HCT116 (cell line): ENCODE results near the gene ST6GALNAC4. TPM values are rescaled to one million over a fixed set of nuclear protein-coding genes. Genes with fewer than 3 reads are reported as not detected.

Source experiments
- ATAC-seq: fragments of 200-7000 bp; cut with Tn5 transposase; 2 replicates; pipeline ENCODE4 v1.9.1; 2020; ENCODE audit warnings: mild to moderate bottlenecking, moderate library complexity
- BruUV-seq: library from RNA; stranded (reverse); fragments of 400-500 nt; replicated peaks from 2 replicates; lab custom pipeline; 2021; lab: Mats Ljungman, UMichigan
- CTCF ChIA-PET: fragments of 300-600 bp; sonication (Branson Sonifier 250); formaldehyde crosslinking; loops from one replicate; lab custom pipeline; 2021; ENCODE audit warnings: antibody characterized with exemption; lab: Charles Lee
- POLR2A ChIA-PET: fragments of 300-600, 350-600 bp; sonication (Branson Sonifier 250); formaldehyde crosslinking; loops from one replicate; lab custom pipeline; 2021; ENCODE audit warnings: antibody characterized with exemption; lab: Charles Lee
- RAD21 ChIA-PET, 2 experiments: fragments of 300-600 bp; sonication (Branson Sonifier 250); formaldehyde crosslinking; loops; one replicate each; lab custom pipeline; 2023; ENCODE audit warnings: low total read pairs in 2 of 2; ENCODE audit not compliant: uncharacterized antibody in 2 of 2, unreplicated experiment in 2 of 2, low non-redundant PET in 1 of 2; lab: Charles Lee
- DNase-seq: peaks from one replicate; pipeline ENCODE4 v3.0.0-alpha.2; 2010; ENCODE audit warnings: low read depth, low spot score
- H2AFZ ChIP-seq: fragments of 200-600 bp; shearing (Covaris generic), sonication (generic); 2 replicates; pipeline ENCODE4 v1.6.1; 2017; ENCODE audit warnings: low read depth, mixed run types, mixed read lengths, antibody characterized with exemption, low read length; ENCODE audit not compliant: poor library complexity, severe bottlenecking
- H3K27ac ChIP-seq: 2 replicates; pipeline ENCODE4 v1.5.1; 2012; ENCODE audit warnings: low read depth, low read length
- H3K27me3 ChIP-seq: fragments of 200-600 bp; sonication (generic); 2 replicates; pipeline ENCODE4 v1.6.1; 2016; ENCODE audit warnings: mixed run types, low read length, mixed read lengths; ENCODE audit not compliant: insufficient read depth
- H3K36me3 ChIP-seq, 2 experiments: fragments of 200-500 bp in 1 of 2; fragments of 200-600 bp in 1 of 2; sonication (Bioruptor generic) in 1 of 2; sonication (generic) in 1 of 2; 2 replicates each; pipeline versions ENCODE4 v1.5.1 to v1.6.1; 2014 to 2016; ENCODE audit warnings: low read length in 2 of 2, inconsistent platforms in 1 of 2, mixed read lengths in 1 of 2, mixed run types in 1 of 2; ENCODE audit not compliant: insufficient read depth in 2 of 2, control insufficient read depth in 1 of 2
- H3K4me1 ChIP-seq, 2 experiments: fragments of 200-600 bp in 1 of 2; sonication (generic) in 1 of 2; 2 replicates each; pipeline versions ENCODE4 v1.5.1 to v1.6.1; 2012 to 2017; ENCODE audit warnings: low read length in 2 of 2, inconsistent platforms in 1 of 2, mild to moderate bottlenecking in 1 of 2, mixed read lengths in 1 of 2, mixed run types in 1 of 2, moderate library complexity in 1 of 2; ENCODE audit not compliant: insufficient read depth in 2 of 2, control insufficient read depth in 1 of 2
- H3K4me2 ChIP-seq: fragments of 200-600 bp; sonication (generic); 2 replicates; pipeline ENCODE4 v1.6.1; 2017; ENCODE audit warnings: mixed run types, low read length, mixed read lengths
- H3K4me3 ChIP-seq, 2 experiments: fragments of 200-600 bp in 1 of 2; sonication (generic) in 1 of 2; replicated peaks in 1 of 2; 2 replicates each; pipeline ENCODE4 v1.5.1; 2011 to 2016; ENCODE audit warnings: low read length in 2 of 2, control low read depth in 1 of 2, low read depth in 1 of 2, mild to moderate bottlenecking in 1 of 2, mixed read lengths in 1 of 2, mixed run types in 1 of 2
- H3K79me2 ChIP-seq: fragments of 200-600 bp; sonication (generic); 2 replicates; pipeline ENCODE4 v1.6.1; 2017; ENCODE audit warnings: mild to moderate bottlenecking, mixed run types, low read length, moderate library complexity, mixed read lengths; ENCODE audit not compliant: insufficient read depth
- H3K9ac ChIP-seq: fragments of 200-600 bp; sonication (generic); 2 replicates; pipeline ENCODE4 v1.6.1; 2016; ENCODE audit warnings: low read length, mixed read lengths
- H3K9me2 ChIP-seq: fragments of 200-600 bp; sonication (generic), shearing (Covaris generic); 2 replicates; pipeline ENCODE4 v1.6.1; 2017; ENCODE audit warnings: mixed run types, mild to moderate bottlenecking, moderate library complexity; ENCODE audit not compliant: insufficient read depth
- H3K9me3 ChIP-seq, 2 experiments: fragments of 200-500 bp in 1 of 2; fragments of 200-600 bp in 1 of 2; sonication (Bioruptor generic) in 1 of 2; sonication (generic) in 1 of 2; 2 replicates each; pipeline ENCODE4 v1.6.1; 2014 to 2017; ENCODE audit warnings: low read length in 2 of 2, mixed read lengths in 2 of 2, inconsistent platforms in 1 of 2, low read depth in 1 of 2, mild to moderate bottlenecking in 1 of 2, mixed run types in 1 of 2, moderate library complexity in 1 of 2; ENCODE audit not compliant: control insufficient read depth in 1 of 2, insufficient read depth in 1 of 2
- H4K20me1 ChIP-seq: fragments of 200-600 bp; sonication (generic), shearing (Covaris generic); 2 replicates; pipeline ENCODE4 v1.6.1; 2017; ENCODE audit warnings: mixed run types, mild to moderate bottlenecking, moderate library complexity; ENCODE audit not compliant: insufficient read depth
- CBX3 ChIP-seq: IDR thresholded peaks from 2 replicates; pipeline ENCODE4 v1.6.1; 2012; ENCODE audit warnings: low read depth
- CEBPB ChIP-seq: IDR thresholded peaks from 2 replicates; pipeline ENCODE4 v1.6.1; 2012; ENCODE audit warnings: low read depth
- ELF1 ChIP-seq: IDR thresholded peaks from 2 replicates; pipeline ENCODE4 v1.6.1; 2012; ENCODE audit warnings: low read depth, borderline replicate concordance
- EZH2phosphoT487 ChIP-seq: fragments of 200-600 bp; IDR thresholded peaks from 2 replicates; pipeline ENCODE4 v1.6.1; 2018; ENCODE audit warnings: antibody characterized with exemption, borderline replicate concordance
- JUND ChIP-seq: IDR thresholded peaks from 2 replicates; pipeline ENCODE4 v1.6.1; 2012
- POLR2A ChIP-seq: IDR thresholded peaks from 2 replicates; pipeline ENCODE4 v1.7.0; 2011; ENCODE audit warnings: borderline replicate concordance; ENCODE audit not compliant: insufficient read depth, insufficient read length; ENCODE audit errors: extremely low read depth
- RAD21 ChIP-seq: IDR thresholded peaks from 2 replicates; pipeline ENCODE4 v1.6.1; 2012; ENCODE audit warnings: low read depth, mild to moderate bottlenecking
- SIN3A ChIP-seq: IDR thresholded peaks from 2 replicates; pipeline ENCODE4 v1.6.1; 2012; ENCODE audit warnings: low read depth
- SP1 ChIP-seq: IDR thresholded peaks from 2 replicates; pipeline ENCODE4 v1.6.1; 2012; ENCODE audit warnings: low read depth
- SRF ChIP-seq: IDR thresholded peaks from 2 replicates; pipeline ENCODE4 v1.6.1; 2012; ENCODE audit warnings: low read depth
- TCF7L2 ChIP-seq: IDR thresholded peaks from 2 replicates; pipeline ENCODE4 v1.7.0; 2011; ENCODE audit warnings: borderline replicate concordance, inconsistent platforms; ENCODE audit not compliant: insufficient read depth, insufficient read length; ENCODE audit errors: extremely low read depth
- YY1 ChIP-seq: IDR thresholded peaks from 2 replicates; pipeline ENCODE4 v1.6.1; 2011; ENCODE audit warnings: low read length, low read depth, moderate library complexity, mild to moderate bottlenecking; ENCODE audit not compliant: insufficient replicate concordance; ENCODE audit errors: extremely low read depth
- ZNF274 ChIP-seq: fragments of 200-500 bp; sonication (Bioruptor generic); IDR thresholded peaks from 2 replicates; pipeline ENCODE4 v1.6.1; 2014; ENCODE audit warnings: mild to moderate bottlenecking, low read depth, low read length, inconsistent platforms
- intact Hi-C: fragments of 100-400 bp; cut with micrococcal nuclease; formaldehyde crosslinking; loops from 2 replicates; pipeline ENCODE4 v1.10.0; 2022
- total RNA-seq: library from RNA; stranded (reverse); gene quantifications from one replicate; pipeline ENCODE4 v1.2.1, GENCODE V29; 2021; ENCODE audit not compliant: unreplicated experiment
- TF ChIP-seq, protein P1 (sequence below): IDR thresholded peaks from 2 replicates; pipeline ENCODE4 v1.6.1; 2012; ENCODE audit warnings: low read depth
- TF ChIP-seq, protein P2 (sequence below): IDR thresholded peaks from 2 replicates; pipeline ENCODE4 v1.6.1; 2012
- TF ChIP-seq, protein P3 (sequence below): IDR thresholded peaks from 2 replicates; pipeline ENCODE4 v1.6.1; 2012
- TF ChIP-seq, protein P4 (sequence below): IDR thresholded peaks from 2 replicates; pipeline ENCODE4 v1.6.1; 2011; ENCODE audit warnings: mild to moderate bottlenecking, low read length, moderate library complexity; ENCODE audit not compliant: insufficient replicate concordance; ENCODE audit errors: extremely low read depth

Gene ST6GALNAC4
- total RNA-seq, 1 experiment from 2014 or later = 49.4 TPM

DNA sequence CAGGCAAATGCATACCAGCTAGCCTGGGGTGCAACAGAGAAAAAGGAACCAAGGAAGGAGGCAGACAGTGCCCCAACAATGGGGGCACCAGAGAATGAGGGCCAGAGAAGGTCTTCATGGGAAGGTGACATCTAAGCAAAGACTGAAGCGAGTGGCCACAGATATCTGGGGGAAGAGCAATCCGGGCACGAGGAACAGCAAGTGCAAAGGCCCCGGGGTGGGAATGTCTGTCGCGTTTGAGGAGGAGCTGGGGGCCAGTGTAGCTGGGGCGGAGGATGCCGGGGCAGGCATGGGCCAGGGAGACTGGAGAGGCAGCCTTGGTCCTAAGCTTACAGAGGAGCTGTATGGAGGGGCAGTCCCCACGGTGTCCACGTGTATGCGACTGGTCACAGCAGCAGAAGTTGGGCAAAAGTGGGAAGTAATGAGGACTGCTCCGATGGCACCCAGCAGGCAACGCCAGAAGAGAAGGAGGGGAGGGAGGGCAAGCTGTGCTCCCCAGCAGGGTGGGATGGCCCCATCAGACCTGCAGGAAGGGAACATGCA lies 44.8 kb upstream of the ST6GALNAC4 start (continued):
- TF ChIP-seq, protein P1, sequence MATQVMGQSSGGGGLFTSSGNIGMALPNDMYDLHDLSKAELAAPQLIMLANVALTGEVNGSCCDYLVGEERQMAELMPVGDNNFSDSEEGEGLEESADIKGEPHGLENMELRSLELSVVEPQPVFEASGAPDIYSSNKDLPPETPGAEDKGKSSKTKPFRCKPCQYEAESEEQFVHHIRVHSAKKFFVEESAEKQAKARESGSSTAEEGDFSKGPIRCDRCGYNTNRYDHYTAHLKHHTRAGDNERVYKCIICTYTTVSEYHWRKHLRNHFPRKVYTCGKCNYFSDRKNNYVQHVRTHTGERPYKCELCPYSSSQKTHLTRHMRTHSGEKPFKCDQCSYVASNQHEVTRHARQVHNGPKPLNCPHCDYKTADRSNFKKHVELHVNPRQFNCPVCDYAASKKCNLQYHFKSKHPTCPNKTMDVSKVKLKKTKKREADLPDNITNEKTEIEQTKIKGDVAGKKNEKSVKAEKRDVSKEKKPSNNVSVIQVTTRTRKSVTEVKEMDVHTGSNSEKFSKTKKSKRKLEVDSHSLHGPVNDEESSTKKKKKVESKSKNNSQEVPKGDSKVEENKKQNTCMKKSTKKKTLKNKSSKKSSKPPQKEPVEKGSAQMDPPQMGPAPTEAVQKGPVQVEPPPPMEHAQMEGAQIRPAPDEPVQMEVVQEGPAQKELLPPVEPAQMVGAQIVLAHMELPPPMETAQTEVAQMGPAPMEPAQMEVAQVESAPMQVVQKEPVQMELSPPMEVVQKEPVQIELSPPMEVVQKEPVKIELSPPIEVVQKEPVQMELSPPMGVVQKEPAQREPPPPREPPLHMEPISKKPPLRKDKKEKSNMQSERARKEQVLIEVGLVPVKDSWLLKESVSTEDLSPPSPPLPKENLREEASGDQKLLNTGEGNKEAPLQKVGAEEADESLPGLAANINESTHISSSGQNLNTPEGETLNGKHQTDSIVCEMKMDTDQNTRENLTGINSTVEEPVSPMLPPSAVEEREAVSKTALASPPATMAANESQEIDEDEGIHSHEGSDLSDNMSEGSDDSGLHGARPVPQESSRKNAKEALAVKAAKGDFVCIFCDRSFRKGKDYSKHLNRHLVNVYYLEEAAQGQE = no peak
- TF ChIP-seq RAD21 (no peak), POLR2A (no peak)

DNA sequence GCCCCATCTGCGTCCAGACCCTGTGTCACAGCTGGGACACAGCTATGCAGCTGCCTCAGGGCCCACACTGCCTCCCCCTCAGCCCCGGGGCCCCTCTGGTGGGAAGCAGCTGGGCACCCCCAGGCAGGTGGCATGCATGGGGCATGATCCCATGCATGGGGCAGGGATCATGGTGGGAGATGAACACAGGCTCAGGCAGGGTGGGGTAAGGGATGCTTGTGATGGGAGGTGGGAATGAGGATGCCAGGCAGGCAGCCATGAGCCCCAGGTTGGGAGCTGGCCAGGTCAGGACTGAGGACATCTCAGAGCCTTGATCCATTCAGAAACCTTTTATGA lies 44.3 kb upstream of the ST6GALNAC4 start:
- H3K4me3 ChIP-seq = no peak overlapping the region
- CTCF ChIA-PET = no interaction called here
- H3K9me3 ChIP-seq = no peaks in the 10 kb centered on the region; a peak in 1 of 4 replicates
- DNase-seq = no peak
- RAD21 ChIA-PET = no interaction called here
- H3K27ac ChIP-seq = no peak overlapping the region; the same call in 1 of the 2 replicates
- H3K27me3 ChIP-seq = no peaks in the 10 kb centered on the region
- no peak for ATAC-seq
- no peak overlapping the region for H2AFZ ChIP-seq
- intact Hi-C loops = no loop called here
- no peak for TF ChIP-seq JUND
- no peak for TF ChIP-seq SIN3A
- TF ChIP-seq YY1 = no peak
- no peak for TF ChIP-seq CEBPB
- TF ChIP-seq, protein P2, sequence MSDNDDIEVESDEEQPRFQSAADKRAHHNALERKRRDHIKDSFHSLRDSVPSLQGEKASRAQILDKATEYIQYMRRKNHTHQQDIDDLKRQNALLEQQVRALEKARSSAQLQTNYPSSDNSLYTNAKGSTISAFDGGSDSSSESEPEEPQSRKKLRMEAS = no peak
- TF ChIP-seq SRF = no peak
- TF ChIP-seq ELF1 = no peak
- no peak for TF ChIP-seq CBX3
- TF ChIP-seq, protein P3, sequence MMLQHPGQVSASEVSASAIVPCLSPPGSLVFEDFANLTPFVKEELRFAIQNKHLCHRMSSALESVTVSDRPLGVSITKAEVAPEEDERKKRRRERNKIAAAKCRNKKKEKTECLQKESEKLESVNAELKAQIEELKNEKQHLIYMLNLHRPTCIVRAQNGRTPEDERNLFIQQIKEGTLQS = no peak
- no peak for TF ChIP-seq EZH2phosphoT487
- TF ChIP-seq SP1 = no peak
- TF ChIP-seq POLR2A = no peak
- TF ChIP-seq, protein P4, sequence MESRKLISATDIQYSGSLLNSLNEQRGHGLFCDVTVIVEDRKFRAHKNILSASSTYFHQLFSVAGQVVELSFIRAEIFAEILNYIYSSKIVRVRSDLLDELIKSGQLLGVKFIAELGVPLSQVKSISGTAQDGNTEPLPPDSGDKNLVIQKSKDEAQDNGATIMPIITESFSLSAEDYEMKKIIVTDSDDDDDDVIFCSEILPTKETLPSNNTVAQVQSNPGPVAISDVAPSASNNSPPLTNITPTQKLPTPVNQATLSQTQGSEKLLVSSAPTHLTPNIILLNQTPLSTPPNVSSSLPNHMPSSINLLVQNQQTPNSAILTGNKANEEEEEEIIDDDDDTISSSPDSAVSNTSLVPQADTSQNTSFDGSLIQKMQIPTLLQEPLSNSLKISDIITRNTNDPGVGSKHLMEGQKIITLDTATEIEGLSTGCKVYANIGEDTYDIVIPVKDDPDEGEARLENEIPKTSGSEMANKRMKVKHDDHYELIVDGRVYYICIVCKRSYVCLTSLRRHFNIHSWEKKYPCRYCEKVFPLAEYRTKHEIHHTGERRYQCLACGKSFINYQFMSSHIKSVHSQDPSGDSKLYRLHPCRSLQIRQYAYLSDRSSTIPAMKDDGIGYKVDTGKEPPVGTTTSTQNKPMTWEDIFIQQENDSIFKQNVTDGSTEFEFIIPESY = no peak
- no peak for TF ChIP-seq TCF7L2
- no peak for TF ChIP-seq ZNF274
- H3K4me1 ChIP-seq = peaks cover 68 to 77% of the 10 kb centered on the region in 2 experiments
- no peaks in the 10 kb centered on the region for H3K9me2 ChIP-seq
- H3K9ac ChIP-seq = peak overlapping the region; percentile 26; the same call in 1 of the 2 replicates
- no peaks in the 10 kb centered on the region for H4K20me1 ChIP-seq
- peak overlapping the region; percentile 45 for H3K4me2 ChIP-seq
- no peaks in the 10 kb centered on the region for H3K36me3 ChIP-seq
- H3K79me2 ChIP-seq = peaks cover 94% of the 10 kb centered on the region
- POLR2A ChIA-PET = interaction anchor here (0.6 kb wide), 1 partner anchor 44 kb away, joined by 3 read pairs; the partner anchor contains the start of gene ST6GALNAC4
- no TSS peak for BruUV-seq
